Measurements from ENCODE around the gene MAML3. TPM values are rescaled to one million over a fixed set of nuclear protein-coding genes. Genes with fewer than 3 reads are reported as not detected.

Gene MAML3
- total RNA-seq, 2 donors from 2014 or later: 11.8 to 14.6 TPM

- intact Hi-C loops (cut with DNase I, micrococcal nuclease): no loop called here
- DNase-seq (no peak), ATAC-seq (no peak)
These were observed 319.0 kb downstream of the MAML3 start for GRCh38 chr4:139834981-139835391.

- DNase-seq (peak in 1 of 2 donors; percentile 11), ATAC-seq (peak; percentile 55)
- intact Hi-C loops (cut with DNase I, micrococcal nuclease): no loop called here
These were observed 319.7 kb downstream of the MAML3 start for GRCh38 chr4:139834226-139834662.

- intact Hi-C loops (cut with DNase I, micrococcal nuclease): no loop called here
- no peak for ATAC-seq
- no peak for DNase-seq
These were observed 320.7 kb downstream of the MAML3 start for GRCh38 chr4:139833151-139833910.

- intact Hi-C loops (cut with DNase I, micrococcal nuclease): no loop called here
- ATAC-seq (no peak), DNase-seq (no peak)
These were observed 324.9 kb downstream of the MAML3 start for GRCh38 chr4:139828966-139829664.

- ATAC-seq: no peak
- no peak for DNase-seq
- intact Hi-C loops (cut with DNase I, micrococcal nuclease): no loop called here
These were observed 327.6 kb downstream of the MAML3 start for GRCh38 chr4:139826426-139826825.

- intact Hi-C loops (cut with DNase I, micrococcal nuclease): no loop called here
- DNase-seq (no peak), ATAC-seq (no peak)
These were observed 328.4 kb downstream of the MAML3 start for GRCh38 chr4:139825523-139826014.

- no peak for DNase-seq
- intact Hi-C loops (cut with DNase I, micrococcal nuclease): no loop called here
- ATAC-seq: no peak
These were observed 329.0 kb downstream of the MAML3 start for GRCh38 chr4:139824882-139825522.

- no peak for DNase-seq
- ATAC-seq: no peak
- intact Hi-C loops (cut with DNase I, micrococcal nuclease): no loop called here
These were observed 330.2 kb downstream of the MAML3 start for GRCh38 chr4:139823746-139824145.

- DNase-seq (no peak), ATAC-seq (no peak)
- intact Hi-C loops (cut with DNase I, micrococcal nuclease): no loop called here
These were observed 330.6 kb downstream of the MAML3 start for GRCh38 chr4:139823345-139823744.

- intact Hi-C loops (cut with DNase I, micrococcal nuclease): no loop called here
- no peak for ATAC-seq
These were observed 331.6 kb downstream of the MAML3 start for GRCh38 chr4:139822391-139822790.

GRCh38 chr4:139819082-139819481 lies 334.9 kb downstream of the MAML3 start:
- no peak for ATAC-seq
- no peak for DNase-seq
- intact Hi-C loops (cut with DNase I, micrococcal nuclease): no loop called here

More at GRCh38 chr4:139822391-139822790, 331.6 kb downstream of the MAML3 start:
- no peak for DNase-seq

GRCh38 chr4:139817657-139818452 lies 336.1 kb downstream of the MAML3 start:
- intact Hi-C loops (cut with DNase I, micrococcal nuclease): no loop called here
- ATAC-seq: no peak
- DNase-seq: peak in 1 of 2 donors; percentile 30

- intact Hi-C loops (cut with DNase I, micrococcal nuclease): no loop called here
- DNase-seq (no peak), ATAC-seq (no peak)
These were observed 337.1 kb downstream of the MAML3 start for GRCh38 chr4:139816856-139817255.

GRCh38 chr4:139815778-139816601 lies 338.0 kb downstream of the MAML3 start:
- intact Hi-C loops (cut with DNase I, micrococcal nuclease): no loop called here
- ATAC-seq (no peak), DNase-seq (peak; percentile 13 to 30)

GRCh38 chr4:139814323-139815015 lies 339.5 kb downstream of the MAML3 start:
- ATAC-seq: peak; percentile 94
- DNase-seq: peak in 1 of 2 donors; percentile 11
- intact Hi-C loops (cut with DNase I, micrococcal nuclease): no loop called here

GRCh38 chr4:139813881-139814280 lies 340.1 kb downstream of the MAML3 start:
- no peak for DNase-seq
- intact Hi-C loops (cut with DNase I, micrococcal nuclease): no loop called here
- no peak for ATAC-seq

- no peak for DNase-seq
- ATAC-seq: no peak
- intact Hi-C loops (cut with DNase I, micrococcal nuclease): no loop called here
These were observed 343.3 kb downstream of the MAML3 start for GRCh38 chr4:139810710-139811109.
